HepG2 (cell line): Measurements from ENCODE around the gene PUM1. TPM values are rescaled to one million over a fixed set of nuclear protein-coding genes. Genes with fewer than 3 reads are reported as not detected.

Experiments used
- EP300 ChIP-seq, 3 experiments: sonication (generic) in 1 of 3; formaldehyde crosslinking in 1 of 3; IDR thresholded peaks; 2 replicates each; pipeline versions ENCODE4 v1.5.1 to v1.6.1; 2011 to 2020; ENCODE audit warnings: low read depth in 2 of 3, low read length in 2 of 3, borderline replicate concordance in 1 of 3, improper control_type of control experiment in 1 of 3, mild to moderate bottlenecking in 1 of 3, missing genetic modification reagents in 1 of 3, moderate library complexity in 1 of 3
- GATAD2A ChIP-seq: IDR thresholded peaks from 2 replicates; pipeline ENCODE4 v1.6.1; 2016
- ISX ChIP-seq: sonication (generic); formaldehyde crosslinking; conservative IDR thresholded peaks from 2 replicates; pipeline ENCODE4 v1.5.0; 2020; ENCODE audit warnings: missing genetic modification reagents
- MXI1 ChIP-seq: IDR thresholded peaks from 3 replicates; pipeline ENCODE4 v1.6.1; 2012; ENCODE audit warnings: low read depth, low read length, inconsistent platforms, borderline replicate concordance
- NKX3-1 ChIP-seq: sonication (generic); formaldehyde crosslinking; IDR thresholded peaks from 2 replicates; pipeline ENCODE4 v1.5.0; 2020; ENCODE audit warnings: missing genetic modification reagents
- NR2F6 ChIP-seq, 2 experiments: IDR thresholded peaks; 2 replicates each; pipeline ENCODE4 v1.6.1; 2016; ENCODE audit warnings: antibody characterized with exemption in 1 of 2, mild to moderate bottlenecking in 1 of 2
- SOX13 ChIP-seq, 3 experiments: fragments of 450-650 bp in 1 of 3; sonication (generic) in 1 of 3; formaldehyde crosslinking in 1 of 3; IDR thresholded peaks in 2 of 3; conservative IDR thresholded peaks in 1 of 3; 2 replicates each; pipeline versions ENCODE4 v1.5.0 to v1.6.1; 2016 to 2020; ENCODE audit warnings: antibody characterized with exemption in 1 of 3, mild to moderate bottlenecking in 1 of 3, missing compliant biosample characterization in 1 of 3, missing genetic modification reagents in 1 of 3, moderate library complexity in 1 of 3
- SOX5 ChIP-seq: IDR thresholded peaks from 2 replicates; pipeline ENCODE4 v1.6.1; 2016; ENCODE audit warnings: borderline replicate concordance
- TBX2 ChIP-seq: sonication (generic); formaldehyde crosslinking; IDR thresholded peaks from 2 replicates; pipeline ENCODE4 v1.5.0; 2020; ENCODE audit warnings: missing genetic modification reagents, mild to moderate bottlenecking, borderline replicate concordance
- TCF7 ChIP-seq: sonication (generic); IDR thresholded peaks from 2 replicates; pipeline ENCODE4 v1.6.1; 2016; ENCODE audit warnings: antibody characterized with exemption, low read depth
- TCF7L2 ChIP-seq: IDR thresholded peaks from 2 replicates; pipeline ENCODE4 v1.6.1; 2011; ENCODE audit warnings: mild to moderate bottlenecking, low read depth, low read length, moderate library complexity
- ZNF782 ChIP-seq: sonication (generic); formaldehyde crosslinking; IDR thresholded peaks from 2 replicates; pipeline ENCODE4 v1.4.0; 2020; ENCODE audit warnings: missing genetic modification reagents, mild to moderate bottlenecking, borderline replicate concordance
- polyA plus RNA-seq, 8 experiments: library from polyadenylated mRNA; depleted of rRNA in 3 of 8; stranded (reverse) in 7 of 8; unstranded in 1 of 8; fragments of >200 nt; fragmentation: Illumina TruSeq in 4 of 8; extraction: Trizol in 4 of 8; gene quantifications; 2 replicates each; pipeline versions ENCODE4 v1.2.1 to v1.2.3, GENCODE V29; 2011 to 2016; ENCODE audit warnings: low read depth in 4 of 8, missing spikeins in 1 of 8, mixed read lengths in 1 of 8; ENCODE audit not compliant: insufficient read depth in 1 of 8
- total RNA-seq, 5 experiments: library from RNA; depleted of rRNA; stranded (reverse); fragments of >200 nt; fragmentation: Illumina TruSeq; extraction: Trizol; gene quantifications; 2 replicates each; pipeline ENCODE4 v1.2.3, GENCODE V29; 2016; ENCODE audit warnings: low read depth in 1 of 5
- TF ChIP-seq, protein P1 (sequence below): sonication (generic); formaldehyde crosslinking; IDR thresholded peaks from 2 replicates; pipeline ENCODE4 v1.4.0; 2020; ENCODE audit warnings: mild to moderate bottlenecking, missing genetic modification reagents, borderline replicate concordance
- TF ChIP-seq, protein P2 (sequence below): sonication (generic); formaldehyde crosslinking; IDR thresholded peaks from 2 replicates; pipeline ENCODE4 v1.4.0; 2020; ENCODE audit warnings: missing genetic modification reagents
- TF ChIP-seq, protein P3 (sequence below): sonication (generic); formaldehyde crosslinking; conservative IDR thresholded peaks from 2 replicates; pipeline ENCODE4 v1.4.0; 2020; ENCODE audit warnings: missing genetic modification reagents

Gene PUM1
- total and polyA plus RNA-seq, 2 of the 13 experiments (the other 11 are each of a cell fraction or from before 2014, with no cell fraction given), result 64.7 to 91.0 TPM

DNA sequence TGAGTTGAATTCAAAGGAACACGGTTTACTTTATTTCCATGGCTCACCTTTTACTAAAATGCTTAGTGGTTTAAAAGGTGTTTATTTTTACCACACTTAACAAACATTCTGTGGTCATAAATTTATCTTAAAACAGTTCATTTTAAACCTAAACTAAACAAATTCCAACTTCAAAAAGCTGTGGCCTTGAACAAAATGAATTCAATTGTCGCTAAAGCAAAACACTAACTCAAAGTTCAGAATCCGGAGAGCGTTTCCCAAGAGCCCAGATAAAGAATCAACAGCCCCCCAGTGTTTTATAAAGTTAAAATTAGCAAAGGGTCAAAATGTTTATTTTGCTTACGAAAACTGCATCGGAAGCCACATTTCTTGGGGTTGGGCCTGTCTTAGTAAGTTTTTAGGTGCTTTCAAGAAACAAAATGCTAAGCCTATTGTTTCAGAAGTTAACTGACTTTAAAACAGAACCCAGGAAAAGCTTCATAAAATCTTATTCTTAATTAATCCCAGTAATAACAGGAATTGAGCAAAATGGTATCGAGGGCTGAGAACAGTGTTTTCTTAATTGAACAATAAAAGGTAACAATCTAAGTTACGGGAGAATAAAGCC is 1.3 kb downstream of the PUM1 start (continued):
- TF ChIP-seq, protein P1, sequence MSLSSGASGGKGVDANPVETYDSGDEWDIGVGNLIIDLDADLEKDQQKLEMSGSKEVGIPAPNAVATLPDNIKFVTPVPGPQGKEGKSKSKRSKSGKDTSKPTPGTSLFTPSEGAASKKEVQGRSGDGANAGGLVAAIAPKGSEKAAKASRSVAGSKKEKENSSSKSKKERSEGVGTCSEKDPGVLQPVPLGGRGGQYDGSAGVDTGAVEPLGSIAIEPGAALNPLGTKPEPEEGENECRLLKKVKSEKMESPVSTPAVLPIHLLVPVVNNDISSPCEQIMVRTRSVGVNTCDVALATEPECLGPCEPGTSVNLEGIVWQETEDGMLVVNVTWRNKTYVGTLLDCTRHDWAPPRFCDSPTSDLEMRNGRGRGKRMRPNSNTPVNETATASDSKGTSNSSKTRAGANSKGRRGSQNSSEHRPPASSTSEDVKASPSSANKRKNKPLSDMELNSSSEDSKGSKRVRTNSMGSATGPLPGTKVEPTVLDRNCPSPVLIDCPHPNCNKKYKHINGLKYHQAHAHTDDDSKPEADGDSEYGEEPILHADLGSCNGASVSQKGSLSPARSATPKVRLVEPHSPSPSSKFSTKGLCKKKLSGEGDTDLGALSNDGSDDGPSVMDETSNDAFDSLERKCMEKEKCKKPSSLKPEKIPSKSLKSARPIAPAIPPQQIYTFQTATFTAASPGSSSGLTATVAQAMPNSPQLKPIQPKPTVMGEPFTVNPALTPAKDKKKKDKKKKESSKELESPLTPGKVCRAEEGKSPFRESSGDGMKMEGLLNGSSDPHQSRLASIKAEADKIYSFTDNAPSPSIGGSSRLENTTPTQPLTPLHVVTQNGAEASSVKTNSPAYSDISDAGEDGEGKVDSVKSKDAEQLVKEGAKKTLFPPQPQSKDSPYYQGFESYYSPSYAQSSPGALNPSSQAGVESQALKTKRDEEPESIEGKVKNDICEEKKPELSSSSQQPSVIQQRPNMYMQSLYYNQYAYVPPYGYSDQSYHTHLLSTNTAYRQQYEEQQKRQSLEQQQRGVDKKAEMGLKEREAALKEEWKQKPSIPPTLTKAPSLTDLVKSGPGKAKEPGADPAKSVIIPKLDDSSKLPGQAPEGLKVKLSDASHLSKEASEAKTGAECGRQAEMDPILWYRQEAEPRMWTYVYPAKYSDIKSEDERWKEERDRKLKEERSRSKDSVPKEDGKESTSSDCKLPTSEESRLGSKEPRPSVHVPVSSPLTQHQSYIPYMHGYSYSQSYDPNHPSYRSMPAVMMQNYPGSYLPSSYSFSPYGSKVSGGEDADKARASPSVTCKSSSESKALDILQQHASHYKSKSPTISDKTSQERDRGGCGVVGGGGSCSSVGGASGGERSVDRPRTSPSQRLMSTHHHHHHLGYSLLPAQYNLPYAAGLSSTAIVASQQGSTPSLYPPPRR, result peak; percentile 92
- peak; percentile 48; the same call in 1 of the 2 replicates for TF ChIP-seq SOX13 (IDR thresholded peaks at IDR 0.05)
- peak in 1 of 2 experiments; percentile 92; a peak in 2 of 4 replicates for TF ChIP-seq SOX13 (CRISPR knock-in tag; conservative IDR thresholded peaks at IDR 0.05 in 1 of 2, IDR thresholded peaks at IDR 0.05 in 1 of 2)
- TF ChIP-seq NKX3-1 (CRISPR knock-in tag), result peak; percentile 63; the same call in 1 of the 2 replicates
- TF ChIP-seq TBX2 (CRISPR knock-in tag), result 0 out of 2 replicates have a peak, but pooled peaks have one; percentile 34
- peak; percentile 92 for TF ChIP-seq TCF7
- TF ChIP-seq, protein P2, sequence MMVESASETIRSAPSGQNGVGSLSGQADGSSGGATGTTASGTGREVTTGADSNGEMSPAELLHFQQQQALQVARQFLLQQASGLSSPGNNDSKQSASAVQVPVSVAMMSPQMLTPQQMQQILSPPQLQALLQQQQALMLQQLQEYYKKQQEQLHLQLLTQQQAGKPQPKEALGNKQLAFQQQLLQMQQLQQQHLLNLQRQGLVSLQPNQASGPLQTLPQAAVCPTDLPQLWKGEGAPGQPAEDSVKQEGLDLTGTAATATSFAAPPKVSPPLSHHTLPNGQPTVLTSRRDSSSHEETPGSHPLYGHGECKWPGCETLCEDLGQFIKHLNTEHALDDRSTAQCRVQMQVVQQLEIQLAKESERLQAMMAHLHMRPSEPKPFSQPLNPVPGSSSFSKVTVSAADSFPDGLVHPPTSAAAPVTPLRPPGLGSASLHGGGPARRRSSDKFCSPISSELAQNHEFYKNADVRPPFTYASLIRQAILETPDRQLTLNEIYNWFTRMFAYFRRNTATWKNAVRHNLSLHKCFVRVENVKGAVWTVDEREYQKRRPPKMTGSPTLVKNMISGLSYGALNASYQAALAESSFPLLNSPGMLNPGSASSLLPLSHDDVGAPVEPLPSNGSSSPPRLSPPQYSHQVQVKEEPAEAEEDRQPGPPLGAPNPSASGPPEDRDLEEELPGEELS, result peak; percentile 88
- peak in 1 of 2 experiments; percentile 86; a peak in 2 of 4 replicates for TF ChIP-seq EP300 (IDR thresholded peaks at IDR 0.05; ENCODE audit: low read depth in 2 of 2, low read length in 2 of 2)
- peak; percentile 24; the same call in 1 of the 2 replicates for TF ChIP-seq EP300 (CRISPR knock-in tag; IDR thresholded peaks at IDR 0.05; ENCODE audit: borderline replicate concordance)
- TF ChIP-seq ZNF782, result no peak
- TF ChIP-seq ISX (CRISPR knock-in tag), result 0 out of 2 replicates have a peak, but pooled peaks have one; percentile 59
- peak; percentile 87 for TF ChIP-seq TCF7L2
- TF ChIP-seq, protein P3, sequence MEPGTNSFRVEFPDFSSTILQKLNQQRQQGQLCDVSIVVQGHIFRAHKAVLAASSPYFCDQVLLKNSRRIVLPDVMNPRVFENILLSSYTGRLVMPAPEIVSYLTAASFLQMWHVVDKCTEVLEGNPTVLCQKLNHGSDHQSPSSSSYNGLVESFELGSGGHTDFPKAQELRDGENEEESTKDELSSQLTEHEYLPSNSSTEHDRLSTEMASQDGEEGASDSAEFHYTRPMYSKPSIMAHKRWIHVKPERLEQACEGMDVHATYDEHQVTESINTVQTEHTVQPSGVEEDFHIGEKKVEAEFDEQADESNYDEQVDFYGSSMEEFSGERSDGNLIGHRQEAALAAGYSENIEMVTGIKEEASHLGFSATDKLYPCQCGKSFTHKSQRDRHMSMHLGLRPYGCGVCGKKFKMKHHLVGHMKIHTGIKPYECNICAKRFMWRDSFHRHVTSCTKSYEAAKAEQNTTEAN (CRISPR knock-in tag), result peak; percentile 98
- peak; percentile 85; the same call in 1 of the 2 replicates for TF ChIP-seq SOX5 (CRISPR knock-in tag)
- peak; percentile 21; the same call in 1 of the 3 replicates for TF ChIP-seq MXI1
- peak; percentile 75 for TF ChIP-seq GATAD2A (CRISPR knock-in tag)
- TF ChIP-seq NR2F6 (IDR thresholded peaks at IDR 0.05), result peak; percentile 61
- TF ChIP-seq NR2F6 (CRISPR knock-in tag; IDR thresholded peaks at IDR 0.05), result peak; percentile 29; the same call in 1 of the 2 replicates
